ENCODE data around the gene LRP1. TPM values are rescaled to one million over a fixed set of nuclear protein-coding genes. Genes with fewer than 3 reads are reported as not detected.

The LRP1 gene
- total RNA-seq, 1 donor from 2014 or later, result 253 TPM

GRCh38 chr12:57255916-57256315 is 127.6 kb downstream of the LRP1 start:
- H3K9me3 Mint-ChIP-seq, result no peaks in the 10 kb centered on the region
- no peak overlapping the region for H3K27ac Mint-ChIP-seq
- peaks cover 25% of the 10 kb centered on the region for H3K36me3 Mint-ChIP-seq
- TF ChIP-seq CTCF (IDR thresholded peaks at IDR 0.05; ENCODE audit: unreplicated experiment), result no peak
- H3K4me1 Mint-ChIP-seq, result no peaks in the 10 kb centered on the region
- no peak for DNase-seq (ENCODE audit: low spot score in 2 of 2, unreplicated experiment in 2 of 2)
- no peak overlapping the region for H3K4me3 Mint-ChIP-seq
- H3K27me3 Mint-ChIP-seq (ENCODE audit: low read depth), result no peaks in the 10 kb centered on the region

- no peak overlapping the region for H3K27ac Mint-ChIP-seq
- no peak for TF ChIP-seq CTCF (IDR thresholded peaks at IDR 0.05; ENCODE audit: unreplicated experiment)
- no peaks in the 10 kb centered on the region for H3K9me3 Mint-ChIP-seq
- H3K4me3 Mint-ChIP-seq, result no peak overlapping the region
- DNase-seq (ENCODE audit: low spot score in 2 of 2, unreplicated experiment in 2 of 2), result no peak
- H3K36me3 Mint-ChIP-seq, result peaks cover 23% of the 10 kb centered on the region
- H3K4me1 Mint-ChIP-seq, result no peaks in the 10 kb centered on the region
- H3K27me3 Mint-ChIP-seq (ENCODE audit: low read depth), result no peaks in the 10 kb centered on the region
Observed at GRCh38 chr12:57258977-57259970, 131.0 kb downstream of the LRP1 start.

GRCh38 chr12:57260366-57260765 is 132.1 kb downstream of the LRP1 start:
- TF ChIP-seq CTCF (IDR thresholded peaks at IDR 0.05; ENCODE audit: unreplicated experiment), result no peak
- no peak overlapping the region for H3K27ac Mint-ChIP-seq
- H3K4me1 Mint-ChIP-seq, result no peaks in the 10 kb centered on the region
- H3K36me3 Mint-ChIP-seq, result peaks cover 29% of the 10 kb centered on the region
- DNase-seq (ENCODE audit: low spot score in 2 of 2, unreplicated experiment in 2 of 2), result no peak
- no peak overlapping the region for H3K4me3 Mint-ChIP-seq
- H3K9me3 Mint-ChIP-seq, result no peaks in the 10 kb centered on the region
- no peaks in the 10 kb centered on the region for H3K27me3 Mint-ChIP-seq (ENCODE audit: low read depth)

GRCh38 chr12:57261428-57261865 is 133.2 kb downstream of the LRP1 start:
- Mint-ChIP-seq H3K27me3 (ENCODE audit: low read depth) (no peaks in the 10 kb centered on the region), H3K4me3 (no peak overlapping the region), H3K9me3 (no peaks in the 10 kb centered on the region), H3K4me1 (no peaks in the 10 kb centered on the region), H3K36me3 (peaks cover 25% of the 10 kb centered on the region), H3K27ac (no peak overlapping the region)
- TF ChIP-seq CTCF (IDR thresholded peaks at IDR 0.05; ENCODE audit: unreplicated experiment), result no peak
- no peak for DNase-seq (ENCODE audit: low spot score in 2 of 2, unreplicated experiment in 2 of 2)

GRCh38 chr12:57262126-57262822 is 134.0 kb downstream of the LRP1 start:
- H3K4me3 Mint-ChIP-seq, result no peak overlapping the region
- H3K36me3 Mint-ChIP-seq, result peaks cover 31% of the 10 kb centered on the region
- no peaks in the 10 kb centered on the region for H3K27me3 Mint-ChIP-seq (ENCODE audit: low read depth)
- no peak for TF ChIP-seq CTCF (IDR thresholded peaks at IDR 0.05; ENCODE audit: unreplicated experiment)
- H3K4me1 Mint-ChIP-seq, result no peaks in the 10 kb centered on the region
- no peaks in the 10 kb centered on the region for H3K9me3 Mint-ChIP-seq
- H3K27ac Mint-ChIP-seq, result no peak overlapping the region
- no peak for DNase-seq (ENCODE audit: low spot score in 2 of 2, unreplicated experiment in 2 of 2)

Small RNA genes lying within 50 kb of the gene (microRNA-seq; reads per million reads assigned to microRNA genes)
- gene MIR1228, result 18.8 reads per million, percentile 42 among the genes with 10 or more reads in this experiment

Other genes with a start within 250 kb of the LRP1 start
- 0.20 to 0.40 TPM (median 0.29 TPM) in 3 replicates for gene SDR9C7, start 194.1 kb upstream of the LRP1 start, total RNA-seq
- 1.00 to 1.3 TPM (median 1.1 TPM) in 3 replicates for gene RDH16, start 170.9 kb upstream of the LRP1 start, total RNA-seq
- gene ZBTB39, start 121.9 kb upstream of the LRP1 start, total RNA-seq, result 19.1 to 19.6 TPM (median 19.2 TPM) in 3 replicates
- 0.31 to 0.47 TPM in 2 of 3 replicates, not detected in the other for gene TAC3, start 112.0 kb upstream of the LRP1 start, total RNA-seq
- gene MYO1A, start 78.4 kb upstream of the LRP1 start, total RNA-seq, result 0.22 to 0.59 TPM (median 0.27 TPM) in 3 replicates
- gene NEMP1, start 49.7 kb upstream of the LRP1 start, total RNA-seq, result 19.7 to 23.2 TPM (median 21.8 TPM) in 3 replicates
- 52.7 to 53.7 TPM (median 52.9 TPM) in 3 replicates for gene NAB2, start 39.4 kb upstream of the LRP1 start, total RNA-seq
- gene STAT6, start 17.1 kb upstream of the LRP1 start, total RNA-seq, result 151 to 167 TPM (median 160 TPM) in 3 replicates
- gene LRP1-AS, start 19.1 kb downstream of the LRP1 start, total RNA-seq, result not detected in 3 replicates
- gene NXPH4, start 88.3 kb downstream of the LRP1 start, total RNA-seq, result 3.3 to 3.8 TPM (median 3.6 TPM) in 3 replicates
- gene SHMT2, start 101.2 kb downstream of the LRP1 start, total RNA-seq, result 78.7 to 83.7 TPM (median 78.8 TPM) in 3 replicates
- 9.8 to 11.3 TPM (median 10.6 TPM) in 3 replicates for gene STAC3, start 122.7 kb downstream of the LRP1 start, total RNA-seq